RWPE1 (cell line): Measurements from ENCODE around the gene SLC39A9.

ENCODE experiments used
- CTCF ChIA-PET: fragments of 350-600 bp; sonication (Branson Sonifier 250); formaldehyde crosslinking; extraction: SDS; loops from one replicate; lab custom pipeline; 2021; lab: Yijun Ruan, JAX
- POLR2A ChIA-PET: fragments of 400-600 bp; formaldehyde crosslinking; extraction: SDS; loops from one replicate; lab custom pipeline; 2020; ENCODE audit warnings: antibody characterized with exemption; ENCODE audit not compliant: low non-redundant PET; lab: Yijun Ruan, JAX
- DNase-seq: peaks from one replicate; pipeline ENCODE4 v3.0.0; 2012; ENCODE audit warnings: low spot score
- H3K27ac ChIP-seq: fragments of 450-650 bp; 2 replicates; pipeline ENCODE4 v1.5.1; 2017
- TF ChIP-seq, protein P1 (sequence below): fragments of 450-650 bp; conservative IDR thresholded peaks from 2 replicates; pipeline ENCODE4 v1.5.1; 2017; ENCODE audit warnings: low read depth, mild to moderate bottlenecking

Gene SLC39A9

GRCh38 chr14:69439521-69440270 lies 41.2 kb downstream of the SLC39A9 start:
- ChIA-PET CTCF (no interaction called here), POLR2A (no interaction called here)
- no peak for DNase-seq
- no peak overlapping the region for H3K27ac ChIP-seq
- TF ChIP-seq, protein P1, sequence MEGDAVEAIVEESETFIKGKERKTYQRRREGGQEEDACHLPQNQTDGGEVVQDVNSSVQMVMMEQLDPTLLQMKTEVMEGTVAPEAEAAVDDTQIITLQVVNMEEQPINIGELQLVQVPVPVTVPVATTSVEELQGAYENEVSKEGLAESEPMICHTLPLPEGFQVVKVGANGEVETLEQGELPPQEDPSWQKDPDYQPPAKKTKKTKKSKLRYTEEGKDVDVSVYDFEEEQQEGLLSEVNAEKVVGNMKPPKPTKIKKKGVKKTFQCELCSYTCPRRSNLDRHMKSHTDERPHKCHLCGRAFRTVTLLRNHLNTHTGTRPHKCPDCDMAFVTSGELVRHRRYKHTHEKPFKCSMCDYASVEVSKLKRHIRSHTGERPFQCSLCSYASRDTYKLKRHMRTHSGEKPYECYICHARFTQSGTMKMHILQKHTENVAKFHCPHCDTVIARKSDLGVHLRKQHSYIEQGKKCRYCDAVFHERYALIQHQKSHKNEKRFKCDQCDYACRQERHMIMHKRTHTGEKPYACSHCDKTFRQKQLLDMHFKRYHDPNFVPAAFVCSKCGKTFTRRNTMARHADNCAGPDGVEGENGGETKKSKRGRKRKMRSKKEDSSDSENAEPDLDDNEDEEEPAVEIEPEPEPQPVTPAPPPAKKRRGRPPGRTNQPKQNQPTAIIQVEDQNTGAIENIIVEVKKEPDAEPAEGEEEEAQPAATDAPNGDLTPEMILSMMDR: no peak

GRCh38 chr14:69441948-69442347 lies 43.5 kb downstream of the SLC39A9 start:
- no peak for DNase-seq
- TF ChIP-seq, protein P1: no peak
- no peak overlapping the region for H3K27ac ChIP-seq
- POLR2A ChIA-PET: no interaction called here
- CTCF ChIA-PET: no interaction called here

- no peak for DNase-seq
- TF ChIP-seq, protein P1: no peak
- ChIA-PET POLR2A (no interaction called here), CTCF (interaction anchor here (0.5 kb wide), 1 partner anchor 44 kb away, joined by 3 read pairs; no protein-coding TSS in a partner anchor)
- no peak overlapping the region for H3K27ac ChIP-seq
Observed at GRCh38 chr14:69443296-69443805, 44.9 kb downstream of the SLC39A9 start.

DNA sequence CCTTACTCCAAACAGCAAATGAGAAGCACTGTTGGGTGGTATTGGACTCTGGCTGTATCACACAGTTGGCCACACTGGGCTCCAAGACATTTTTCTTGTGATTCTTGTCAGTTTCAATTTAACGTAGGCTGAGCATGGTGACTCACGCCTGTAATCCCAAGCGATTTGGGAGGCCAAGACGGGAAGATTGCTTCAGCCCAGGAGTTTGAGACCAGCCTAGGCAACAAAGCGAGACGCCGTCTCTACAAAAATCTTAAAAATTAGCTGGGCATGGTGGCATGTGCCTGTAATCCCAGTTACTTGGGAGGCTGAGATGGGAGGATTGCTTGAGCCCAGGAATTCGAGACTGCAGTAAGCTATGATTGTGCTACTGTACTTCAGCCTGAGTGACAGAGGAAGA lies 50.7 kb downstream of the SLC39A9 start:
- TF ChIP-seq, protein P1: no peak
- H3K27ac ChIP-seq: no peak overlapping the region
- ChIA-PET CTCF (no interaction called here), POLR2A (no interaction called here)
- DNase-seq: no peak

DNA sequence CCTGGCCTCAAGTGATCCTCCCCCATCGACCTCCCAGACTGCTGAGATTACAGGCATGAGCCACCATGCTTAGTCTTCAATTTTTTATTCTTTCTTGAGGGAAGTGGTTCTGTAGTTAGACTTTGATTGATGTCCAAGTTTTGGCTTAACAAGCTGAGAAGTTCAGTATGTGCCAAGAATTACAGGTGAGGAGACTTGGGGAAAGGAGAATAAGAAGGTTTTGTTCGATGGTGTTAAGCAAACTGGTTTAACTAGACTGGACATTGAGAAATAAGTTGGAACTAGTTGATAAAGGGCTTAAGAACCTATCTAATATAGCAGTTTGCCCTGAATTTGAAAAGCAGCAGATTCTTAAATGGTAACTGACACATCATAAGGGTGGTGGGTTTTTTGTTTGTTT lies 53.4 kb downstream of the SLC39A9 start:
- H3K27ac ChIP-seq: no peak overlapping the region
- no peak for DNase-seq
- ChIA-PET CTCF (no interaction called here), POLR2A (no interaction called here)
- TF ChIP-seq, protein P1: no peak

GRCh38 chr14:69458350-69458749 lies 59.9 kb downstream of the SLC39A9 start:
- H3K27ac ChIP-seq: no peak overlapping the region
- ChIA-PET CTCF (interaction anchor here (0.9 to 1.6 kb wide), 2 partner anchors 198 to 215 kb away, joined by 3 to 5 read pairs; partner anchors contain the start of gene GALNT16), POLR2A (no interaction called here)
- no peak for DNase-seq
- TF ChIP-seq, protein P1: no peak
